SH-SY5Y (cell line): ENCODE data around the gene AAR2.

Experiments used
- GATA2 ChIP-seq: IDR thresholded peaks from 2 replicates; pipeline ENCODE4 v1.6.1; 2011; ENCODE audit warnings: mild to moderate bottlenecking, low read depth, low read length
- GATA3 ChIP-seq: IDR thresholded peaks from 2 replicates; pipeline ENCODE4 v1.6.1; 2011; ENCODE audit warnings: low read depth, mild to moderate bottlenecking, low read length, moderate library complexity

AAR2 gene

DNA sequence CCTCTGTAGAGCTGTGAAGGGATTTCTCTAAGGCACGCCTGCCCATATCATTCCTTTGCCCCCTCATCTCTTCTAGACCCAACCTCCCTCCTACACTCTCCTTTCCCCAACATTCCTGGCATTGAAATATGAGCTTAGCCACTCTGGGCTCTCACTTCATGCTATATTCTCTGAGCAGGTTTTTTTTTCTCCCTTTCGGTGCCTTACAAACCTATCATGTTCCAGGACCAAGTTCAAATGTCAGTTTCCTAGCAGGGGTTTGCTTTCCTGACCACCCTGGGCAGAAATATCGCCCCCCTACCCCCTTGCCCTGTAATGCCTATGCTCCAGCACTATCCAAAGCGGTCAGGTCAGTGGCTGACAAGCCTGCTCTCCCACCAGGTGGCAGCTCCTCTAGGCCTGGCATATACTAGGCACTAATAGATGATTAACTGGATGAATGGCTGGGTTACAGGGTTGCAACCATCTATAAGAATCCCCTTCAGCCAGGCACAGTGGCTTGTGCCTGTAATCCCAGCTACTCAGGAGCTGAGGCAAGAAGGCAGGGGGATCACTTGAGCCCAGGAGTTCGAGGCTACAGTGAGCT, 25.7 kb upstream of the AAR2 start:
- TF ChIP-seq GATA3 (no peak), GATA2 (no peak)

DNA sequence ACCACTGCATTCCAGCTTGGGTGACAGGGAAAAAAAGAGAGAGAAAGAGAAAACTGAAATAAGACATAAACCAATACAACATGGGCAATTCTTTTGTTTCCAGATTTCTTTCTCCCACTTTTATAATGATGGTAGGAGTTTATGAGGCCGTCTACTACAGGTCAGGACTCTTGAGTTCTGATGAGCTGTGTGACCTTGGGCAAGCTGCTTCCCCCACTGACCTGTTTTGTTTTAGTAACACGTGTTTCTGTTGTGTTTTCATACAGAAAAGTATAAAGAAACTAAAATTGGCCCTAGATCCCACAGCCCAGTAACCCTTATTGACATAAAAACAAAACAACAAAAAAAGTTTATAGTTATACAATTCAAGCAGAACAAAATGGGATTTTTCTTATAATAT, 22.9 kb upstream of the AAR2 start:
- TF ChIP-seq GATA3 (no peak), GATA2 (no peak)

DNA sequence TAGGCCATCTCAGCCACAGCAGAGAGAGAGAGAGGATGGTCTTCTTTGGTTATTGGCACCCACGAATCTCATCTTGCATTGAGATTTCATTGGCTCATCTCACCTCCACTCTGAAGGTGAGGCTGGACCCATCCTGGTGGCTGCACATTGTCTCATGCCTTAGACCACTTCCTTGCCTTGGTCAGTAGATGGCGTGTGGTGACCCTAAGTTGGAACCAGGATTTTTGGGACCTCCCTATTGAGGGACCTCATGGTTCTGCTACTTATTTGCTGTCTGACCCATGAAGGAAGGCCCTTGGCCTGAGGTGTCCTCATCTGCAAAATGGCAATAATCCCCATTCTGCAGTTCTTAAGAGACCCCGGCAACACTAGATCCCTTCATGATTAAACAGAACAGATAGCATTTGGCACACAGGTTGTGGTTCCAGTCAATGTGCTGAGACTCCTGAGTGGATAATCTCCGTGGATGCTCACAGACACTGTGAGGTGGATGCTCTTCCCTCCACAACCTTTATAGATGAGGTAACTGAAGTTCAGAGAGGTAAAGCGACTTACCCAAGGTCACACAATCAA, 21.5 kb upstream of the AAR2 start:
- TF ChIP-seq GATA2, result no peak
- no peak for TF ChIP-seq GATA3

DNA sequence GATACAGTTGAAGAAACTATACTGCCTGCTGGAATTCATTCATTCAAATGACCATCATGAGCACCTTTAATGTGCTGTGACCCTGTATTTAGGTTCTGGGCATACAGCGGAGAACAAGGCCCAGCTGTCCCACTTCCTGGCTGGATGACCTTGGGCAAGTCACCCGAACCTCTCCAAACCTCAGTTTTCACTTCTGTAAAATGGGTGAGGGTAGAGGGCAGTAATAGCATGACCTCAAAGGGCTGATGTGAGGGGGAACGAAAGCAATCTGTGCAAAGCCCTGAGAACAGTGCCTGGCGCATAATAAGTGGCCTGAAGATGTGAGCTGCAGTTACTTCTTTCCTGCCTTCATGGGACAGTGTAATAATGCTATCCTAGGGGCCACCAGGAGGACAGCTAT, 20.5 kb upstream of the AAR2 start:
- TF ChIP-seq GATA2, result no peak
- TF ChIP-seq GATA3, result no peak

DNA sequence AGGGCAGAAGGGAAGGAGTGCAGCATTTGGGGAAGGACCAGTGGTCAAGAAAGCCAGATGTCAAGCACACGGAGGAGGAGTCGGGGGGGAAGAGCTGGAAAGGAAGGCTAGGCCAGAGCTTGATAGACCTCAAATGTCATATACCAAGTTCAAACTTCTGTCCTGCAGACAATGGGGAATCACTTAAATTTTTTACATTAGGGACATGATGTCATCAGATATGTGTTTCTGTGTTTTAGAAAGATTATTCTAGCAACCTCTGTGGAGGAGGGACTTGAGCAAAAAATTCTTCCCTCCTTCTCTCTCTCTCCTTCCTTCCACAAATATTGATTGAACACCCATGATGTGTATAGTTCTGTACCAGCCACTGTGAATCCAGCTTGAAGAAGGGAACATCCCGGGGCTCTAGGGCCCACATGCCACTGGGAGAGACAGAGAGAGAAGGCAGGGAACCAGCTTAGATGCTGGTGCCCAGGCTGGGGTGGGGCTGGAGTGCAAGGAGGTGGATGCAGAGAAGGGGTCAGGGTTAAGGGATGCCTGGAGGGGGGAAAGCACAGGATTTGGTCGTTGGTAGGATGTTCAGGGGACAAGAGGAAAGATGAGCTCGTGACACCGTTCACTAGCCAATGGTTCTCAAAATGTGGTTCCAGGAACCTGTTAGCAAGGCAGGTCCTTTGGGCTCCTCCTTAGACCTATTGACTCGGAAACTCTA, 19.8 kb upstream of the AAR2 start:
- TF ChIP-seq GATA3 (no peak), GATA2 (no peak)

DNA sequence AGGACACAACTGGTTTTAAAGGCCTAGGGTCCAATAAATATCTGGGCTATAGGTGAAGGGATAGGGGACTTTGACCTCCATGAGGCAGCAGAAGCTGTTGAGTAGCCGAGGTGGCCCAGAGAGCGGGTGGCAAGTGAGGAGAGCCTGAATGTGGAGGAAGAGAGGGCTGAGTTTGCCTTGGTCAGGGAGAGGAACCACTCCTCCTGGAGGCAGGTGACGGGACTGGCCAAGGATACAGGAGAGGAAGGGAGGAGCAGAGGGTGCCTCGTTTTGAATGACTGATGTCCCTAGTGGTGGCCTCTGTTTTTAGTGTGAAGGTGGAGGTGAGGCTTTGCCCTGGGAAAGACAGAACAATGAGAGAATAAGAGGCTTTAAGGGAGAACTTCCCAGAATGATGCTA, 19.1 kb upstream of the AAR2 start:
- no peak for TF ChIP-seq GATA3
- no peak for TF ChIP-seq GATA2

DNA sequence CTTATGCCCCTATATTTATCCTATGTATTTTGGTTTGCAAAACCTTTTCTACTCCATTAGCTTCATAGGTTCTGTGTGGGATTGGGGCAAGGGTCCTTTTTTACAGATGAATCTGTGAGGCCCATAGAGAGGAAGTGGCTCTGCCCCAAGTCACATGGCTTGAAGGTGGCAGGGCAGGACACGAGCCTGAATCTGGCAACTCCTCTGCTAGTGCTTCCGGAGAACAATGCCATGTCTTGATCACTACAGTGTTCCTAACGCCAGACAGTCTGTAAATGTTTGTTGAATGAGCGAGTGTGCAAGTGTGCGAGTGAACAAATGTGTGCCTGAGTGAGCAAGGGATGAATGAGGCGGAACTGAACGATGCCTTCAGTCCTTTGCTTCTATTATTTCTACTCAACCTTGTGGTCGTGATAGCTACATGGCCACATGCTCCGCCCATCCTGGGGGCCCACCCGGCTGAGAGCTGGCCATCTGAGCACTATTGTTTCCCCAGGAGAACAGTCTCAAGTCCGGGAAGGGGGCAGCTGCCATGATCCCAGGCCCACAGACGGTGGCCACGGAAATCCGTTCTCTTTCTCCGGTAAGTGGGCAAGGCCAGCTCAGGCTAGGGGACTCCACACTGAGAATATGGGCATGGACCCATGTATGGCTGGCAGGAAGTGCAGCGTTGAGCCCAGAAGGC, 17.8 kb upstream of the AAR2 start:
- TF ChIP-seq GATA2 (no peak), GATA3 (no peak)

DNA sequence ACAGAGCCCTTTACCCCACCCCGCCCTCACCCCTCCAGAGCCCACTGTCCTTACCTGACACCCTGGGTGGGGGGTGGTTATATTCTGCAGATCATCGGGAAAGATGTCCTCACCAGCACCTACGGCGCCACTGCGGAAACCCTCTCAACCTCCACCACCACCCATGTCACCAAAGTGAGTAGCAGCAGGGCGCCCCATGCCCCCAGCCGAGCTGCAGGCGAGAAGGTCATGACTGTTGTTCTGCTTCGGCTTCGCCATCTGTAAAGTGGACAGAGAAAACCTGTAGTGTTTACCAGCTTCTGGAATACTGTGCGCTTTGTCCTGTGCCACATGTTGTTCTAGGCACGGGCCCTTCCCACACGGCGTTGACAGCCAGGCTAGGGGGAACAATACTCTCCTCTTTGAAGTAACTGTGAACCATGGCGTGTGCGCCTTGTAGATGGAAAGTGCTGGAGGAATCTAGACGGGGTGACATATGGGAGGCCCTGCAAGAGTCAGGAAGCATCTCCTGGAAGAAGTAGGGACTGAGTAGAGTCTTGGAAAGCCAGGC, 16.5 kb upstream of the AAR2 start:
- TF ChIP-seq GATA3 (no peak), GATA2 (no peak)

DNA sequence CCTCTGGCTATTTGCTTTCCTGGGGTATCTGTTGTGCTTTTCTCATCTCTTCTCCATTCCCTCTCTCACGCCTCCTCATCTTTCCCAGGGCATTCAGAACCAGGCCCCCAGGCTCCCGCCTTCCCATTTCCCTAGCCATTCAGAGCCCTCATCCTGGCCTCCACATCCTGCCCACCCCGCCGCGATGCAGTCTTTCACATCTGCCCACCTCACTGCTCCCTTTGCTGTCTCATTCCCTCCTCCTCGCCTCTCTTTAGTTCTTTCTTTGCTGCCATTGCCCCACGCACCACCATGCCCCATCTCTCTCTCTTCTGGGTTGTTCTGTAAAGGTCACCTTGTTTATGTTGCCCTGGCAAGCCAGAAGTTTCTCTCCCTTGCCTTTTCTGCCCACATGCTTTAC, 10.6 kb upstream of the AAR2 start:
- TF ChIP-seq GATA3, result no peak
- no peak for TF ChIP-seq GATA2

DNA sequence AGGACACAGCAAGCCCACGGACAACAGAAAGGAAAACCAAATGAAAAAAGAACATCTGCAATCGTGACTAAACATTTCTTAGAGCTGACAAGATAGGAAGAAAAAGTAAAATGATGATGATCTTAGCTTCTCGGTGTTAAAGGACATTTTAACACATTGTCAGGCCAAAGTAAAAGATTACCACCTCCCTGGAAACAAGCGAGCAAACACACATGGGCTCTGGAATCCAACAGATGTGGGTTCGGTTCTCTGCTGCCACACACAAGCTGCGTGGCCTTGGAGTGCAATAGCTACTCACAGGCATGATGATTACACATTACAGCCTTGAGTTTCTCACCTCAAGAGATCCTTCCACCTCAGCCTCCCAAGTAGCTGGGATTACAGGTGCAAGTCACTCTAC, 7.5 kb upstream of the AAR2 start:
- no peak for TF ChIP-seq GATA2
- no peak for TF ChIP-seq GATA3

DNA sequence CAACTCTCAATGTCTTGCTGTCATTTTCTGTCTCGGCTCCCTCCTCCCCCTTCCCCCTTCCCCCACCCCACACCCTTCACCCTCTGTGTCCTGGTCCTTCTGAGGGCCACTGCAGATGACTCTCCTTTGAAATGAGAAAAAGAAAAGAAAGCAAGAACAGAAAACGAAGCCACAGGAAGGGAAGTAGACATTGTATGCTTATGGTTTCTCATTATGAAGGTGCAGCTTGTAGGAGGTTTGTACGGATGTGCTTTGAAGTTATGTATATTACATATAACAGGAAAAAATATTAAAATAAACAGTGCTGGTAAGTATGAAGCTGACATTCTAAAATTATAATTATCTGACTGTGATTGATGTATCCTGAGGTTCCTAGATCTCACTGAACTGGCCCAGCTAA, 6.3 kb upstream of the AAR2 start:
- no peak for TF ChIP-seq GATA3
- TF ChIP-seq GATA2, result no peak

DNA sequence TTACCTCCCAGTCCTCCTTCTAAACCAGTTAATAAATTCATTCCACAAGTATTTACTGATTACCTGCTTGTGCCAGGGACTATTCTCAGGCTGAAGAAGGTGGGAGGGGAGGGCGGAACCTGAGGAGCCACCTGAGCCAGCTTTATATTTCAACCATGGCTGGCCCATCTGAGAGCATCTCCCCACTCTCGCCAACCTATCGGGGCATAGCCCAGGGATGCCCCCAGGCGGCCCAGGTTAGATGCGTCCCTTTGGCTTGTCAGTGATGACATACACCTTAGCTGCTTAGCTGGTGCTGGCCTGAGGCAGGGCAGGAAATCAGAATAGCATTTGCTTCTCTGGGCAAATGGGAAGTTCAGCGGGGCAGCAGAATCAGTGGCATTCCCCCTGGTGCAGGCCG, 4.9 kb upstream of the AAR2 start:
- no peak for TF ChIP-seq GATA3
- no peak for TF ChIP-seq GATA2

DNA sequence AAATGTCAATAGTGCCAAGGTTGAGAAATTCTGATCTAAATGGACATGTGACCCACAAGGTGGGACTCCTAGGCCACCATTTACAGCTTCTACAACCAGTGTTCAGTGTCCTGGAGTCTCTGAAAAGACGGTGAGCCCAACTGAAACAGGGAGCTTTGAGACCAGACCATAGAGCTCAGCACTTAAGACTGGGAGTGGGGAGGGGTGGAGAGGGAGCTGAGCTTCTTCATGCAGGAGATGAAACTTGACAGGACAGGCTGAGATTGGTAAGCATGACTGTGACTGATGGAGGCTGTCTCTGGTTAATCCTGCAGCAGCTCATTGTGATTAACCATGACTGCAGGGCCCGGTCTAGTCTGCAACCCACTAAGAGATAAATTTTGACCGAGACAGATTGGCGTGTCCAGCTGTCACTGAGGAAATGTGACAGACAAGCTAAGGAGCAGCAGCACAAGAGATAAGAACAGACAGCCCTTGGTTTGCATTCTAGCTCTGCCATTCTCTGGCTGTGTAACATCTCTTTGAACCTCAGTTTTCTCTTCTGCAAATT, 1.4 kb upstream of the AAR2 start:
- no peak for TF ChIP-seq GATA3
- no peak for TF ChIP-seq GATA2

DNA sequence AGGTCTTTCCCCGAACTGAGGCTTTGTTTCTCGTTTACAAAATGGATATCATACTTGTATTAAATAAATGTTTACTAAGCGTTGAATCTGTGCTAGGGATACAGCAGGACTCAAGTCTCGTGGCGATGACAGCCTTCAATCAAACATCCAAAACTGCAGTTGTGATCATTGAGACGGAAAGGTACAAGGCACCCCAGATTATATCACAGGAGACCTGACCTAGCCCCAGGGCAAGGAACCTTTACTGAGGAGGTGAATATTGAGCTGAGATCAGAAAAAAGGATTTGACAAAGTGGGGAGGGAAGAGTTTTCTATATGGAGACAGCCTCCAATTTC, 476 bp downstream of the AAR2 start:
- TF ChIP-seq GATA3, result no peak
- no peak for TF ChIP-seq GATA2
